Mucosa of gallbladder (tissue), 1 donor: ENCODE measurements around the gene GRAMD1B. TPM values are rescaled to one million over a fixed set of nuclear protein-coding genes. Genes with fewer than 3 reads are reported as not detected.
"Not testable (repeated sequence)": the region's sequence is repeated elsewhere in the genome, so short reads cannot be mapped to it uniquely, and the experiment has no call there.

ENCODE experiments used
- DNase-seq: peaks from one replicate; pipeline ENCODE4 v3.0.0-alpha.2; 2020; ENCODE audit warnings: low spot score
- total RNA-seq: library from RNA; stranded (reverse); gene quantifications from one replicate; pipeline ENCODE4 v1.2.1, GENCODE V29; 2021
- donor health status: DM: no; HTN: no; CAD: no.

Gene GRAMD1B
- total RNA-seq, 1 donor from 2014 or later, result 118 TPM

GRCh38 chr11:123568367-123568870, 138.3 kb downstream of the GRAMD1B start:
- no peak for DNase-seq

- DNase-seq, result no peak
These were observed 139.3 kb downstream of the GRAMD1B start for GRCh38 chr11:123569393-123569792.

GRCh38 chr11:123570939-123571580, 141.0 kb downstream of the GRAMD1B start:
- DNase-seq, result no peak

GRCh38 chr11:123572791-123573190, 142.7 kb downstream of the GRAMD1B start:
- not testable (repeated sequence) for DNase-seq

GRCh38 chr11:123573286-123573685, 143.2 kb downstream of the GRAMD1B start:
- no peak for DNase-seq

GRCh38 chr11:123575441-123575840, 145.4 kb downstream of the GRAMD1B start:
- no peak for DNase-seq

GRCh38 chr11:123576082-123576481, 146.0 kb downstream of the GRAMD1B start:
- no peak for DNase-seq

GRCh38 chr11:123576501-123576900, 146.4 kb downstream of the GRAMD1B start:
- no peak for DNase-seq

GRCh38 chr11:123577081-123577598, 147.1 kb downstream of the GRAMD1B start:
- peak; percentile 61 for DNase-seq

GRCh38 chr11:123578778-123579481, 148.9 kb downstream of the GRAMD1B start:
- no peak for DNase-seq

- DNase-seq, result no peak
These were observed 149.4 kb downstream of the GRAMD1B start for GRCh38 chr11:123579482-123579812.

GRCh38 chr11:123580137-123580536, 150.1 kb downstream of the GRAMD1B start:
- DNase-seq, result no peak

GRCh38 chr11:123580557-123581275, 150.6 kb downstream of the GRAMD1B start:
- peak; percentile 74 for DNase-seq

- DNase-seq, result no peak
These were observed 151.8 kb downstream of the GRAMD1B start for GRCh38 chr11:123581651-123582399.

GRCh38 chr11:123582992-123583504, 153.0 kb downstream of the GRAMD1B start:
- DNase-seq, result no peak

- no peak for DNase-seq
These were observed 154.1 kb downstream of the GRAMD1B start for GRCh38 chr11:123584186-123584585.

GRCh38 chr11:123584737-123585136, 154.7 kb downstream of the GRAMD1B start:
- no peak for DNase-seq

- DNase-seq, result peak; percentile 61
These were observed 155.1 kb downstream of the GRAMD1B start for GRCh38 chr11:123585206-123585605.

- no peak for DNase-seq
These were observed 155.6 kb downstream of the GRAMD1B start for GRCh38 chr11:123585706-123586105.

GRCh38 chr11:123586568-123586967, 156.5 kb downstream of the GRAMD1B start:
- DNase-seq, result no peak

- DNase-seq, result no peak
These were observed 157.0 kb downstream of the GRAMD1B start for GRCh38 chr11:123587044-123587443.
